ENCODE measurements around the gene GTF2IRD2.
"Not testable (repeated sequence)": the region's sequence is repeated elsewhere in the genome, so short reads cannot be mapped to it uniquely, and the experiment has no call there.

GTF2IRD2 gene

GRCh38 chr7:74850833-74851721 is at the start of gene GTF2IRD2:
GTF2IRD2 (minus strand) TSS chr7:74851605; CDS start chr7:74836378, 15,227 bp downstream.
- not testable (repeated sequence) for H3K4me1 ChIP-seq (ENCODE audit: control insufficient read depth in 1 of 2, insufficient read depth in 2 of 2, low read length in 2 of 2); H3K9ac ChIP-seq (ENCODE audit: low read depth in 1 of 2, low read length in 2 of 2); H3K4me3 ChIP-seq (ENCODE audit: low read depth in 1 of 2, low read length in 2 of 2); H3K36me3 ChIP-seq (ENCODE audit: control insufficient read depth in 1 of 2, insufficient read depth in 2 of 2, low read length in 2 of 2); H3K9me3 ChIP-seq (ENCODE audit: control insufficient read depth in 1 of 2, low read length in 2 of 2); H3K27me3 ChIP-seq (ENCODE audit: control insufficient read depth in 1 of 2, insufficient read depth in 2 of 2, low read length in 2 of 2)
- peak within 1 kb of the TSS; percentile 32 for H3K27ac ChIP-seq (ENCODE audit: low read depth, low read length)

- not testable (repeated sequence) for H3K36me3 ChIP-seq (ENCODE audit: control insufficient read depth in 1 of 2, insufficient read depth in 2 of 2, low read length in 2 of 2); H3K4me1 ChIP-seq (ENCODE audit: control insufficient read depth in 1 of 2, insufficient read depth in 2 of 2, low read length in 2 of 2); H3K9me3 ChIP-seq (ENCODE audit: control insufficient read depth in 1 of 2, low read length in 2 of 2); H3K9ac ChIP-seq (ENCODE audit: low read depth in 1 of 2, low read length in 2 of 2); H3K27me3 ChIP-seq (ENCODE audit: control insufficient read depth in 1 of 2, insufficient read depth in 2 of 2, low read length in 2 of 2)
- Histone ChIP-seq H3K4me3 (ENCODE audit: low read depth in 1 of 2, low read length in 2 of 2) (peak overlapping the region; percentile 35 to 69), H3K27ac (ENCODE audit: low read depth, low read length) (peak overlapping the region; percentile 73)
Observed at GRCh38 chr7:74890158-74891123, 39.0 kb upstream of the GTF2IRD2 start.

- not testable (repeated sequence) for H3K27ac ChIP-seq (ENCODE audit: low read depth, low read length); H3K9ac ChIP-seq (ENCODE audit: low read depth in 1 of 2, low read length in 2 of 2); H3K4me3 ChIP-seq (ENCODE audit: low read depth in 1 of 2, low read length in 2 of 2); H3K27me3 ChIP-seq (ENCODE audit: control insufficient read depth in 1 of 2, insufficient read depth in 2 of 2, low read length in 2 of 2); H3K36me3 ChIP-seq (ENCODE audit: control insufficient read depth in 1 of 2, insufficient read depth in 2 of 2, low read length in 2 of 2); H3K9me3 ChIP-seq (ENCODE audit: control insufficient read depth in 1 of 2, low read length in 2 of 2); H3K4me1 ChIP-seq (ENCODE audit: control insufficient read depth in 1 of 2, insufficient read depth in 2 of 2, low read length in 2 of 2)
Observed at GRCh38 chr7:74889518-74890129, 38.2 kb upstream of the GTF2IRD2 start.

- not testable (repeated sequence) for H3K9ac ChIP-seq (ENCODE audit: low read depth in 1 of 2, low read length in 2 of 2); H3K36me3 ChIP-seq (ENCODE audit: control insufficient read depth in 1 of 2, insufficient read depth in 2 of 2, low read length in 2 of 2); H3K9me3 ChIP-seq (ENCODE audit: control insufficient read depth in 1 of 2, low read length in 2 of 2); H3K4me1 ChIP-seq (ENCODE audit: control insufficient read depth in 1 of 2, insufficient read depth in 2 of 2, low read length in 2 of 2); H3K4me3 ChIP-seq (ENCODE audit: low read depth in 1 of 2, low read length in 2 of 2); H3K27me3 ChIP-seq (ENCODE audit: control insufficient read depth in 1 of 2, insufficient read depth in 2 of 2, low read length in 2 of 2); H3K27ac ChIP-seq (ENCODE audit: low read depth, low read length)
Observed at GRCh38 chr7:74885295-74885694, 33.9 kb upstream of the GTF2IRD2 start.

GRCh38 chr7:74882110-74882509 is 30.7 kb upstream of the GTF2IRD2 start:
- H3K27me3 ChIP-seq (ENCODE audit: control insufficient read depth in 1 of 2, insufficient read depth in 2 of 2, low read length in 2 of 2); H3K4me1 ChIP-seq (ENCODE audit: control insufficient read depth in 1 of 2, insufficient read depth in 2 of 2, low read length in 2 of 2); H3K9ac ChIP-seq (ENCODE audit: low read depth in 1 of 2, low read length in 2 of 2); H3K27ac ChIP-seq (ENCODE audit: low read depth, low read length); H3K9me3 ChIP-seq (ENCODE audit: control insufficient read depth in 1 of 2, low read length in 2 of 2); H3K4me3 ChIP-seq (ENCODE audit: low read depth in 1 of 2, low read length in 2 of 2); H3K36me3 ChIP-seq (ENCODE audit: control insufficient read depth in 1 of 2, insufficient read depth in 2 of 2, low read length in 2 of 2): not testable (repeated sequence)

- H3K36me3 ChIP-seq (ENCODE audit: control insufficient read depth in 1 of 2, insufficient read depth in 2 of 2, low read length in 2 of 2); H3K9me3 ChIP-seq (ENCODE audit: control insufficient read depth in 1 of 2, low read length in 2 of 2); H3K4me1 ChIP-seq (ENCODE audit: control insufficient read depth in 1 of 2, insufficient read depth in 2 of 2, low read length in 2 of 2); H3K4me3 ChIP-seq (ENCODE audit: low read depth in 1 of 2, low read length in 2 of 2); H3K9ac ChIP-seq (ENCODE audit: low read depth in 1 of 2, low read length in 2 of 2); H3K27me3 ChIP-seq (ENCODE audit: control insufficient read depth in 1 of 2, insufficient read depth in 2 of 2, low read length in 2 of 2); H3K27ac ChIP-seq (ENCODE audit: low read depth, low read length): not testable (repeated sequence)
Observed at GRCh38 chr7:74874748-74875512, 23.5 kb upstream of the GTF2IRD2 start.

- H3K9ac ChIP-seq (ENCODE audit: low read depth in 1 of 2, low read length in 2 of 2); H3K27me3 ChIP-seq (ENCODE audit: control insufficient read depth in 1 of 2, insufficient read depth in 2 of 2, low read length in 2 of 2); H3K9me3 ChIP-seq (ENCODE audit: control insufficient read depth in 1 of 2, low read length in 2 of 2); H3K4me1 ChIP-seq (ENCODE audit: control insufficient read depth in 1 of 2, insufficient read depth in 2 of 2, low read length in 2 of 2); H3K27ac ChIP-seq (ENCODE audit: low read depth, low read length); H3K4me3 ChIP-seq (ENCODE audit: low read depth in 1 of 2, low read length in 2 of 2); H3K36me3 ChIP-seq (ENCODE audit: control insufficient read depth in 1 of 2, insufficient read depth in 2 of 2, low read length in 2 of 2): not testable (repeated sequence)
Observed at GRCh38 chr7:74874104-74874747, 22.8 kb upstream of the GTF2IRD2 start.

GRCh38 chr7:74872542-74872941 is 21.1 kb upstream of the GTF2IRD2 start:
- not testable (repeated sequence) for H3K9ac ChIP-seq (ENCODE audit: low read depth in 1 of 2, low read length in 2 of 2); H3K36me3 ChIP-seq (ENCODE audit: control insufficient read depth in 1 of 2, insufficient read depth in 2 of 2, low read length in 2 of 2); H3K9me3 ChIP-seq (ENCODE audit: control insufficient read depth in 1 of 2, low read length in 2 of 2); H3K4me1 ChIP-seq (ENCODE audit: control insufficient read depth in 1 of 2, insufficient read depth in 2 of 2, low read length in 2 of 2); H3K27me3 ChIP-seq (ENCODE audit: control insufficient read depth in 1 of 2, insufficient read depth in 2 of 2, low read length in 2 of 2); H3K4me3 ChIP-seq (ENCODE audit: low read depth in 1 of 2, low read length in 2 of 2); H3K27ac ChIP-seq (ENCODE audit: low read depth, low read length)

GRCh38 chr7:74865777-74866176 is 14.4 kb upstream of the GTF2IRD2 start:
- not testable (repeated sequence) for H3K27me3 ChIP-seq (ENCODE audit: control insufficient read depth in 1 of 2, insufficient read depth in 2 of 2, low read length in 2 of 2); H3K36me3 ChIP-seq (ENCODE audit: control insufficient read depth in 1 of 2, insufficient read depth in 2 of 2, low read length in 2 of 2); H3K27ac ChIP-seq (ENCODE audit: low read depth, low read length); H3K9ac ChIP-seq (ENCODE audit: low read depth in 1 of 2, low read length in 2 of 2); H3K4me1 ChIP-seq (ENCODE audit: control insufficient read depth in 1 of 2, insufficient read depth in 2 of 2, low read length in 2 of 2); H3K9me3 ChIP-seq (ENCODE audit: control insufficient read depth in 1 of 2, low read length in 2 of 2); H3K4me3 ChIP-seq (ENCODE audit: low read depth in 1 of 2, low read length in 2 of 2)

All from duodenal mucosa (tissue), 2 donors.